Esophagus squamous epithelium (tissue), 4 donors: ENCODE results near the gene MORC1.

Source experiments
- CTCF ChIP-seq, 6 experiments: fragments of 450-650 bp in 4 of 6; fragments of 200-600 bp in 2 of 6; sonication (generic) in 2 of 6; IDR thresholded peaks; one replicate each; pipeline ENCODE4 v1.5.1; 2016 to 2019; ENCODE audit warnings: antibody characterized with exemption in 6 of 6, mild to moderate bottlenecking in 4 of 6, moderate library complexity in 4 of 6
- POLR2A ChIP-seq, 4 donors: fragments of 450-650 bp; IDR thresholded peaks; one replicate each; pipeline ENCODE4 v1.6.1; 2017; ENCODE audit warnings: antibody characterized with exemption in 4 of 4, mild to moderate bottlenecking in 4 of 4, moderate library complexity in 3 of 4

- no peak for TF ChIP-seq CTCF (IDR thresholded peaks at IDR 0.05)
- TF ChIP-seq POLR2A (IDR thresholded peaks at IDR 0.05): no peak
Observed at GRCh38 chr3:109098079-109098644, 19.8 kb downstream of the MORC1 start.
